ENCODE results near the gene MYOD1. TPM values are rescaled to one million over a fixed set of nuclear protein-coding genes. Genes with fewer than 3 reads are reported as not detected.

Gene MYOD1
- total and polyA plus RNA-seq, 2 of the 13 experiments (the other 11 are each of a cell fraction or from before 2014, with no cell fraction given): not detected

DNA sequence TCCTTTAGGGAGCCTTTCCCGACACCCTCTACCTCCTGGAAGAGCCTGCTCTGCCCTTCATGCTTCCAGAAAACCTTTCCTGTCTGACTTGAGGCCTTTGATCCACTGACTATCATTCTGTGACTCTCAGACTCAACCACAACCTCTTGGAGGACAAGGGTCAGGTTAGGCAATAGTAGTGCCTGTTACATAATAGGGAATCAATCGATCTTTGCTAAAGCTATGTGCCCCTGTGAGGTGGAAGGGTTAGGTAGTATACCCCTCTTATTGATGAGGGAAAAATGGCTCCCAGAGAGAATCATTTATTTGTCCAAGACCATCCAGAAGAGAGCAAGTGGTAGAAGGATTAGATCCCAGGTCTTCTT lies 31.4 kb downstream of the MYOD1 start:
- in situ Hi-C loops (cut with HindIII; ENCODE audit: extremely low pct_ligation_motif_present, low pct_unique_long_range_greater_than_20kb): no loop called here
- POLR2A ChIA-PET: no interaction called here
- H3K4me3 ChIP-seq (replicated peaks in 1 of 3; ENCODE audit: insufficient read depth in 1 of 3, low read depth in 2 of 3, low read length in 3 of 3): no peak overlapping the region
- ATAC-seq: no peak
- no peak for FAIRE-seq
- BruUV-seq (replicated peaks): no TSS peak
- no peaks in the 10 kb centered on the region for H3K9me3 ChIP-seq (ENCODE audit: low read length)
- DNase-seq (ENCODE audit: low spot score): no peak
- no peaks in the 10 kb centered on the region for H4K20me1 ChIP-seq (ENCODE audit: insufficient read depth, low read length)
- WGBS (ENCODE audit: low lambda C conversion rate): 4% methylated on average over 2 of the region's 2 CpGs
- intact Hi-C loops (cut with micrococcal nuclease; ENCODE audit: unreplicated experiment): no loop called here
- CTCF ChIA-PET (ENCODE audit: low intra/inter-chr PET ratio, low total read pairs): no interaction called here
- peaks cover 29% of the 10 kb centered on the region for H3K4me1 ChIP-seq (ENCODE audit: insufficient read depth, low read length)
- no peak overlapping the region for H3K9ac ChIP-seq (ENCODE audit: insufficient read depth, low read depth, low read length)
- H3K27ac ChIP-seq (ENCODE audit: extremely low read length, insufficient read depth, low read length): no peak overlapping the region
- peaks cover 3 to 29% of the 10 kb centered on the region in 2 experiments; a peak in 3 of 5 replicates for H3K27me3 ChIP-seq (ENCODE audit: control insufficient read depth in 1 of 2, insufficient read depth in 2 of 2, low read length in 2 of 2)
- peak overlapping the region; percentile 24; the same call in 1 of the 2 replicates for H3K4me2 ChIP-seq (ENCODE audit: low read depth, low read length)
- no peaks in the 10 kb centered on the region for H3K79me2 ChIP-seq (ENCODE audit: insufficient read depth, low read length)
- no peaks in the 10 kb centered on the region for H3K36me3 ChIP-seq (replicated peaks in 1 of 2; ENCODE audit: control insufficient read depth in 1 of 2, insufficient read depth in 2 of 2, low read length in 2 of 2)
- no peak overlapping the region for H2AFZ ChIP-seq (ENCODE audit: low read length)
- TF ChIP-seq, protein P1, sequence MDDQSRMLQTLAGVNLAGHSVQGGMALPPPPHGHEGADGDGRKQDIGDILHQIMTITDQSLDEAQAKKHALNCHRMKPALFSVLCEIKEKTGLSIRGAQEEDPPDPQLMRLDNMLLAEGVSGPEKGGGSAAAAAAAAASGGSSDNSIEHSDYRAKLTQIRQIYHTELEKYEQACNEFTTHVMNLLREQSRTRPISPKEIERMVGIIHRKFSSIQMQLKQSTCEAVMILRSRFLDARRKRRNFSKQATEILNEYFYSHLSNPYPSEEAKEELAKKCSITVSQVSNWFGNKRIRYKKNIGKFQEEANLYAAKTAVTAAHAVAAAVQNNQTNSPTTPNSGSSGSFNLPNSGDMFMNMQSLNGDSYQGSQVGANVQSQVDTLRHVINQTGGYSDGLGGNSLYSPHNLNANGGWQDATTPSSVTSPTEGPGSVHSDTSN (CRISPR knock-in tag; IDR thresholded peaks at IDR 0.05; ENCODE audit: borderline replicate concordance): no peak
- TF ChIP-seq, protein P2, sequence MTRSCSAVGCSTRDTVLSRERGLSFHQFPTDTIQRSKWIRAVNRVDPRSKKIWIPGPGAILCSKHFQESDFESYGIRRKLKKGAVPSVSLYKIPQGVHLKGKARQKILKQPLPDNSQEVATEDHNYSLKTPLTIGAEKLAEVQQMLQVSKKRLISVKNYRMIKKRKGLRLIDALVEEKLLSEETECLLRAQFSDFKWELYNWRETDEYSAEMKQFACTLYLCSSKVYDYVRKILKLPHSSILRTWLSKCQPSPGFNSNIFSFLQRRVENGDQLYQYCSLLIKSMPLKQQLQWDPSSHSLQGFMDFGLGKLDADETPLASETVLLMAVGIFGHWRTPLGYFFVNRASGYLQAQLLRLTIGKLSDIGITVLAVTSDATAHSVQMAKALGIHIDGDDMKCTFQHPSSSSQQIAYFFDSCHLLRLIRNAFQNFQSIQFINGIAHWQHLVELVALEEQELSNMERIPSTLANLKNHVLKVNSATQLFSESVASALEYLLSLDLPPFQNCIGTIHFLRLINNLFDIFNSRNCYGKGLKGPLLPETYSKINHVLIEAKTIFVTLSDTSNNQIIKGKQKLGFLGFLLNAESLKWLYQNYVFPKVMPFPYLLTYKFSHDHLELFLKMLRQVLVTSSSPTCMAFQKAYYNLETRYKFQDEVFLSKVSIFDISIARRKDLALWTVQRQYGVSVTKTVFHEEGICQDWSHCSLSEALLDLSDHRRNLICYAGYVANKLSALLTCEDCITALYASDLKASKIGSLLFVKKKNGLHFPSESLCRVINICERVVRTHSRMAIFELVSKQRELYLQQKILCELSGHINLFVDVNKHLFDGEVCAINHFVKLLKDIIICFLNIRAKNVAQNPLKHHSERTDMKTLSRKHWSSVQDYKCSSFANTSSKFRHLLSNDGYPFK (CRISPR knock-in tag; IDR thresholded peaks at IDR 0.05; ENCODE audit: borderline replicate concordance): no peak
- TF ChIP-seq TEAD3 (CRISPR knock-in tag; optimal IDR thresholded peaks at IDR 0.05; ENCODE audit: borderline replicate concordance) (no peak), ZNF839 (CRISPR knock-in tag; IDR thresholded peaks at IDR 0.05; ENCODE audit: borderline replicate concordance) (no peak), SIN3A (IDR thresholded peaks at IDR 0.05; ENCODE audit: borderline replicate concordance, low read depth, low read length) (no peak), NR2F1 (CRISPR knock-in tag; IDR thresholded peaks at IDR 0.05) (0 out of 4 replicates have a peak, but pooled peaks of 1 of the 2 experiments have one; percentile 18), NR2C2 (CRISPR knock-in tag; IDR thresholded peaks at IDR 0.05; ENCODE audit: borderline replicate concordance) (0 out of 2 replicates have a peak, but pooled peaks have one; percentile 5), RBAK (CRISPR knock-in tag; IDR thresholded peaks at IDR 0.05) (no peak), STAG1 (CRISPR knock-in tag; IDR thresholded peaks at IDR 0.05) (no peak), U2AF1 (optimal IDR thresholded peaks at IDR 0.05; ENCODE audit: low read depth, low read length) (no peak), MTF2 (CRISPR knock-in tag; IDR thresholded peaks at IDR 0.05; ENCODE audit: borderline replicate concordance) (no peak), ZNF253 (CRISPR knock-in tag; IDR thresholded peaks at IDR 0.05; ENCODE audit: borderline replicate concordance) (no peak), ZNF724P (CRISPR knock-in tag; IDR thresholded peaks at IDR 0.05; ENCODE audit: borderline replicate concordance) (no peak), GATA4 (IDR thresholded peaks at IDR 0.05; ENCODE audit: borderline replicate concordance, low read depth) (no peak)
- TF ChIP-seq, protein P3, sequence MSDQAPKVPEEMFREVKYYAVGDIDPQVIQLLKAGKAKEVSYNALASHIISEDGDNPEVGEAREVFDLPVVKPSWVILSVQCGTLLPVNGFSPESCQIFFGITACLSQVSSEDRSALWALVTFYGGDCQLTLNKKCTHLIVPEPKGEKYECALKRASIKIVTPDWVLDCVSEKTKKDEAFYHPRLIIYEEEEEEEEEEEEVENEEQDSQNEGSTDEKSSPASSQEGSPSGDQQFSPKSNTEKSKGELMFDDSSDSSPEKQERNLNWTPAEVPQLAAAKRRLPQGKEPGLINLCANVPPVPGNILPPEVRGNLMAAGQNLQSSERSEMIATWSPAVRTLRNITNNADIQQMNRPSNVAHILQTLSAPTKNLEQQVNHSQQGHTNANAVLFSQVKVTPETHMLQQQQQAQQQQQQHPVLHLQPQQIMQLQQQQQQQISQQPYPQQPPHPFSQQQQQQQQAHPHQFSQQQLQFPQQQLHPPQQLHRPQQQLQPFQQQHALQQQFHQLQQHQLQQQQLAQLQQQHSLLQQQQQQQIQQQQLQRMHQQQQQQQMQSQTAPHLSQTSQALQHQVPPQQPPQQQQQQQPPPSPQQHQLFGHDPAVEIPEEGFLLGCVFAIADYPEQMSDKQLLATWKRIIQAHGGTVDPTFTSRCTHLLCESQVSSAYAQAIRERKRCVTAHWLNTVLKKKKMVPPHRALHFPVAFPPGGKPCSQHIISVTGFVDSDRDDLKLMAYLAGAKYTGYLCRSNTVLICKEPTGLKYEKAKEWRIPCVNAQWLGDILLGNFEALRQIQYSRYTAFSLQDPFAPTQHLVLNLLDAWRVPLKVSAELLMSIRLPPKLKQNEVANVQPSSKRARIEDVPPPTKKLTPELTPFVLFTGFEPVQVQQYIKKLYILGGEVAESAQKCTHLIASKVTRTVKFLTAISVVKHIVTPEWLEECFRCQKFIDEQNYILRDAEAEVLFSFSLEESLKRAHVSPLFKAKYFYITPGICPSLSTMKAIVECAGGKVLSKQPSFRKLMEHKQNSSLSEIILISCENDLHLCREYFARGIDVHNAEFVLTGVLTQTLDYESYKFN (CRISPR knock-in tag; conservative IDR thresholded peaks at IDR 0.05): peak; percentile 19; the same call in 1 of the 2 replicates
- TF ChIP-seq, protein P4, sequence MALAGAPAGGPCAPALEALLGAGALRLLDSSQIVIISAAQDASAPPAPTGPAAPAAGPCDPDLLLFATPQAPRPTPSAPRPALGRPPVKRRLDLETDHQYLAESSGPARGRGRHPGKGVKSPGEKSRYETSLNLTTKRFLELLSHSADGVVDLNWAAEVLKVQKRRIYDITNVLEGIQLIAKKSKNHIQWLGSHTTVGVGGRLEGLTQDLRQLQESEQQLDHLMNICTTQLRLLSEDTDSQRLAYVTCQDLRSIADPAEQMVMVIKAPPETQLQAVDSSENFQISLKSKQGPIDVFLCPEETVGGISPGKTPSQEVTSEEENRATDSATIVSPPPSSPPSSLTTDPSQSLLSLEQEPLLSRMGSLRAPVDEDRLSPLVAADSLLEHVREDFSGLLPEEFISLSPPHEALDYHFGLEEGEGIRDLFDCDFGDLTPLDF (CRISPR knock-in tag; IDR thresholded peaks at IDR 0.05): no peak
